Stimulated activated CD4-positive, alpha-beta T cell treated with anti-CD3 and anti-CD28 coated beads, Interleukin-12 subunit alpha, Interleukin-12 subunit beta, amount 100 ng/mL, for 4 hours (primary cell): Measurements from ENCODE around the gene PRMT2.
"Not testable (repeated sequence)": the region's sequence is repeated elsewhere in the genome, so short reads cannot be mapped to it uniquely, and the experiment has no call there.

Experiments
- DNase-seq: peaks from one replicate; pipeline ENCODE4 v3.0.0-alpha.2; 2020

PRMT2 gene

GRCh38 chr21:46645840-46646239 lies 10.4 kb downstream of the PRMT2 start:
- DNase-seq: no peak

DNA sequence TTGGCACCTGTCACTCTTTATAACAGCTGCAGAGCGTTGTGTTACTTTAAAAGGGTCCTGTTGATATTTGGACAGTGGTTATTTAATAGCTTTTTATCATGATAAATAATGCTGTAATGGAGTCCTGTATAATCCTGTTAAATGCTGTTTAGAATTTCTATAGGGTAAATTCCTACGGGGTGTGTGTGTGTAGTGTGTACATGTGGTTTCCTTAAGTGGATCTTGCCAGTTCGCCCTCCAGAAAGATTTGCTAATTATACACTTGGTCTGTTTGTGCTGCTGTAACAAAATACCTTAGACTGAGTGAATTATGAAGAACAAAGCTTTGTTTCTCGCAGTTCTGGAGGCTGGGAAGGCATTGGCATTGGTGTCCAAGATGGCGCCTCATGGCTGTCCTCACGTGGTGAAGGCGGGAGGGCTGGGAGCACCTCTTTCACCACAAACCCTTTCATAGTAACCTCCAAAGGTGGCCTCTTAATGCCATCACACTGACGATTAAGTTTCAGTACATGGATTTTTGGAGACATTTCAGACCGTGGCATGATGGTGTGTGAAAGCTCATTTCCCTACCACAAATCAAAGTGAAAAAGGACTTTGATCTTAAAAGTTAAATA lies 11.2 kb downstream of the PRMT2 start:
- DNase-seq: no peak

GRCh38 chr21:46648539-46648938 lies 13.1 kb downstream of the PRMT2 start:
- no peak for DNase-seq

GRCh38 chr21:46649356-46649755 lies 13.9 kb downstream of the PRMT2 start:
- no peak for DNase-seq

GRCh38 chr21:46650476-46651098 lies 15.1 kb downstream of the PRMT2 start:
- DNase-seq: no peak

DNA sequence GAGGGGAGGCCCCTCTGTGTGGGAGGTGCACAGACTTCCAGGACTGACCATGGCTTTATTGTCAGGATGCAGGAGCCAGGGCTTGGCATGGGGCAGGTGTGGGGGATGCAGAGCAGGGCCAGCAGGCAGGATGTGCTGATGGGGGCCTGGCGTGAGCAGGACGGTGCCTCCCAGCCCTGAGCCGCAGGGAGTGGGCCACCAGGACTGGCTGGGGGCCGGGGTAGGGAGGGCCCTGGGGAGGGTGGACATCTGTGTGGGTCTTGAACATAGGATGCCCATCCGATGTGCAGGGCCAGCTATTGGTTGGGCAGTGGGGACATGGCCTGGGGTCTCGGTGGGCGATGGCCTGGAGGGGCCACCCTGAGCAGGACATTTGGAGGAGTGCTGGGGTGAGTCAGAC lies 15.6 kb downstream of the PRMT2 start:
- DNase-seq: no peak

DNA sequence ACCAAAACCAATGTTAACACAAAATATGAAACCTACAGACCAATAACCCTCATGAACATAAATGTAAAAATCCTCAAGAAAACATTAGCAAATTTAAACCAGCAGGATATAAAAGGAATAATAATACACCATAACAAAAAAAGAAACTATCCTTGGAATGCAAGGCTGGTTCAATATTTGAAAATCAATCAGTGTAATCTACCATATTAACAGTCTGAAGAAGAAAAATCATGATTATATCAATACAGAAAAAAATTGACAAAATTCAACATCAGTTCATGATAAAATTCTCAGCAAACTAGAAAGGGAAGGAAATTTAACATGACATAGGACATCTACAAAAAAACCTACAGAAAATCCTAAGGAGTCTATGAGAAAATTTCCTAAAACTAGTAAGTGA lies 19.8 kb downstream of the PRMT2 start:
- DNase-seq: no peak

DNA sequence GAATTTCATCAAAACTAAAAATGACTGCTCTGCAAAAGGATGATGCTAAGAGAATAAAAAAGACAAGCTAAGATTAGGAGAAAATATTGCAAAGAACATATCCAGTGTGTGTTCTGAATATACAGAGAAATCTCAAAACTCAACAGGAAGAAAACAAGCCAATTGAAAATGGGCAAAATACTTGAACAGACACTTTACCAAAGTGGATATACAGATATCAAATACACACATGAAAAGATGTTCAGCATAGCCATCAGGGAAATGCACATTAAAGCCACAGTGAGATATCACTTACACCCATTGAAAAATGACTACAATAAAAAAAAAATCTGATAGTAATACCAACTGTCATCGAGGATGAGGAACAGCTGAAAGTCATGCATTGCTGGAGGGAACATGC lies 21.3 kb downstream of the PRMT2 start:
- DNase-seq: no peak

- DNase-seq: no peak
Measured at GRCh38 chr21:46660505-46660904, 25.0 kb downstream of the PRMT2 start.

GRCh38 chr21:46661211-46661625 lies 25.7 kb downstream of the PRMT2 start:
- DNase-seq: no peak

- DNase-seq: no peak
Measured at GRCh38 chr21:46661642-46662366, 26.3 kb downstream of the PRMT2 start.

DNA sequence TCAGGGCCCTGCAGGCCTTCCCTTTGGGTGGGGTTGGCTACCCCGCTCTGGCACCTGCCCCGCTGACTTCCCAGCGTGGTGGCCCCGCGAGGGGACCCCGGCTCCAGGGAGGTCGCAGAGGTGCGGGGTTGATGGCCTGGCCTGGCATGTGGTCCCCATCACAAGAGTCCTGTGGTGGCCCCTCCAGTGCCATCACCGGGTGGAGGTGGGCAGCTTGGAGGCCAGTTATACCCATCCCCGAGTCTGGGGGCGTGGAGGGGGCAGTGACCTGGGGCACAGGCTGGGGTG lies 26.8 kb downstream of the PRMT2 start:
- DNase-seq: no peak

DNA sequence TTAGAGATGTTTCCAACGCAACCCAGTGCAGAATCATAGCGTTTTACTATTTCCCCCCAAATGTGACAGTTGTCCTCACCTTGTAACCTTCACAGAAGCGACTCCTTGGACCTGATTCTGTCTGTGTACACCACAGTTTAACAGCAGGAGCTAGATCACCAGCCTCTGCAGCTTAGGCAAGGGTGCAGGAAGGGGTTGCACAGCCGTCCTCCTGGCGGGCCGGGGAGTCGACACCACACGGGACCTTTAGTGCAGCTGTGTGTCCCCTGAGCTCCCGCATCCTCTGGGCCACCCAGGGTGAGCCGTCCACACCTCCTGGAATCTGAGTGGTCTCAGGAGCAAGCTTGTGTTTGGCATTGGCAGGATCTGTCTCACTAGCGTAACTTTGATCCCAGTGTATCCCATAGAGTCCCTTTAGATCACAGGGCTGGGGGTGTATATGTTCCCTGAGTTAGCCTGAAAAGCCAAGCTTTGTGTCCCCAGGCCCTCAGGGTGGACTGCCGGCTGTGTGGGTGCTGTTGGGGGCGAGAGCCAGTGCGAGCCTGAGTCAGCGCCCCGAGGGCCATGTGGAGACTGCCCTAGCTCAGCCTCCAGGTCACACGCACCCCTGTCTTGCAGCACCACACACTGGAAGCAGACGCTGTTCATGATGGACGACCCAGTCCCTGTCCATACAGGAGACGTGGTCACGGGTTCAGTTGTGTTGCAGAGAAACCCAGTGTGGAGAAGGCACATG lies 27.5 kb downstream of the PRMT2 start:
- no peak for DNase-seq

- no peak for DNase-seq
Measured at GRCh38 chr21:46663754-46664153, 28.3 kb downstream of the PRMT2 start.

DNA sequence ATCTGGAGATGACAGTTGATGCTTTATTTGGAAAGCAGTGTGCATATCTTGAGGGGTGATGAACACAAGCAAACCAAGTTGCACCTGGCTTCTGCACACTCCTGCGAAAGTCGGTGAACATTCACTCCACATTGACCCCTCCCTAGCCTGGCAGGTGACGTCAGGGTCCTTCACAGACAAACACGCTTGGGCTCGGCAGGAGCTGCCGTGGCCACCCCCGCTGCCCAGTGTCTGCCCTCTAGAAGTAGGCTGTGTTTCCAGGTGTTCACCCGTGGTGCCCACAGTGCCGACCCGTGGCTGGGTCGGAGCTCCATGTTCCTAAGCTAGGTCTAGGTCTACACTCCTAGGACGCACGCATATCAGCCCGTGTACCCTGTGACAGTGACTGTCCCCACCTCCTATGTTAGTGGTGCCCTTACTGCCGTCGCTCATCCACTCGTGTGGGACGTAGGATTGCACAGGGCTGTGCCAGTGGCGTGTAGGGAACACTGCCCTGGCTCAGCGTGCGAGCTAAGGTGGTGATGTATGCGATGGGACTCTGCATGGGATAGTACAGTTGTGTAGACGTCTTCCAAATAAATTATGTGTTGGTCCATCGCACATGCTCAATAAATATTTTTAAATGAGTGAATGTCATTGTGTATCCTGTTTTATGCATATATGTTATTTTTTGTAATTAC lies 29.0 kb downstream of the PRMT2 start:
- DNase-seq: no peak

DNA sequence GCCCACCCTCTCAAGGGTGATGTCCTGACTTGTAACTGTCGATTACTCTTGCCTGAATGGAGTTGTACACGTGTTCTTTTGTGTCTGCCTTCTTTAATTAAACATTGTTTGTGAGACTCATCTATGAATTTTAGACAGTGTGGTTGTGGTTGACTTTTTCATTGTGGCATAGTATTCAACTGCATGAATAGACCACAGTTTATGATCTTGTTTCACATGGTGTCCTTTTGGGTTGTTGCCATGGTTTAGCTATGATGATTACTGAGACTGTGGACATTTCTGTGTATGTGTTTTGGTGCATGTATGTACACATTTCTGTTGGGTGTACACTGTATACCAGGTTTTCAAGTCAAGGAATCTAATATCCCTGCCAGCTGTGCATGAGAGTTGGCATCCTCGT lies 30.1 kb downstream of the PRMT2 start:
- DNase-seq: no peak

DNA sequence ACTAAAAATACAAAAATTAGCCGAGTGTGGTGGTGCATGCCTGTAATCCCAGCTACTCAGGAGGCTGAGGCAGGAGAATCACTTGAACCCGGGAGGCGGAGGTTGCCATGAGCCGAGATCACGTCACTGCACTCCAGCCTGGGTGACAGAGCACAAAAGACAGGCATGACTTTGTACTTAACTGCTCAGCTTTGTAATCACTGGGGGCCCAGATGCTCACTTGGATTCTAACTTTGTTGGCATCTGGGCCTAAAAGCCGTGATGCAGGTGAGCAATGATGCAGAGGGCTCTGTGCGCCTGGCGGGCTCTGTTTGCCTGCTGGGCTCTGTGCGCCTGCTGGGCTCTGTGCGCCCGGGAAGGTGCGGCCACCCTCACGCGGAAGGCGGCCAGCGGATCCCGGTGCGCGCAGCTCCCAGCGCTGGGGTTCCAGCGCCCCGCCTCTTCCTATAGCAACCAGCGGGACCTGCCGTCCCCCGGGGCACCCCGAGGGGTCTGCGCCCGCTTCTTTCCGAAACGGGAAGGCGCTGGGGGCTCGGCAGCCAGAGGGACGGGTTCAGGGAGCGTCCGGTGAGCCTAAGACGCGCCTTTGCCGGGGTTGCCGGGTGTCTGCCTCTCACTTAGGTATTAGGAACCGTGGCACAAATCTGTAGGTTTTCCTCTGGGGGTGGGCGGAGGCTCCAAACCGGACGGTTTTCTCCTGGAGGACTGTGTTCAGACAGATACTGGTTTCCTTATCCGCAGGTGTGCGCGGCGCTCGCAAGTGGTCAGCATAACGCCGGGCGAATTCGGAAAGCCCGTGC lies 31.7 kb downstream of the PRMT2 start:
- DNase-seq: peak; percentile 10

DNA sequence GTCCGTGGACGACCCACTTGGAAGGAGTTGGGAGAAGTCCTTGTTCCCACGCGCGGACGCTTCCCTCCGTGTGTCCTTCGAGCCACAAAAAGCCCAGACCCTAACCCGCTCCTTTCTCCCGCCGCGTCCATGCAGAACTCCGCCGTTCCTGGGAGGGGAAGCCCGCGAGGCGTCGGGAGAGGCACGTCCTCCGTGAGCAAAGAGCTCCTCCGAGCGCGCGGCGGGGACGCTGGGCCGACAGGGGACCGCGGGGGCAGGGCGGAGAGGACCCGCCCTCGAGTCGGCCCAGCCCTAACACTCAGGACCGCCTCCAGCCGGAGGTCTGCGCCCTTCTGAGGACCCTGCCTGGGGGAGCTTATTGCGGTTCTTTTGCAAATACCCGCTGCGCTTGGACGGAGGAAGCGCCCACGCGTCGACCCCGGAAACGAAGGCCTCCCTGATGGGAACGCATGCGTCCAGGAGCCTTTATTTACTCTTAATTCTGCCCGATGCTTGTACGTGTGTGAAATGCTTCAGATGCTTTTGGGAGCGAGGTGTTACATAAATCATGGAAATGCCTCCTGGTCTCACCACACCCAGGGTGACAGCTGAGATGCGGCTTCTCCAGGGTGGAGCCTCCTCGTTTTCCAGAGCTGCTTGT lies 32.4 kb downstream of the PRMT2 start:
- DNase-seq: no peak

GRCh38 chr21:46668381-46668780 lies 32.9 kb downstream of the PRMT2 start:
- no peak for DNase-seq

GRCh38 chr21:46668904-46669303 lies 33.4 kb downstream of the PRMT2 start:
- DNase-seq: not testable (repeated sequence)

DNA sequence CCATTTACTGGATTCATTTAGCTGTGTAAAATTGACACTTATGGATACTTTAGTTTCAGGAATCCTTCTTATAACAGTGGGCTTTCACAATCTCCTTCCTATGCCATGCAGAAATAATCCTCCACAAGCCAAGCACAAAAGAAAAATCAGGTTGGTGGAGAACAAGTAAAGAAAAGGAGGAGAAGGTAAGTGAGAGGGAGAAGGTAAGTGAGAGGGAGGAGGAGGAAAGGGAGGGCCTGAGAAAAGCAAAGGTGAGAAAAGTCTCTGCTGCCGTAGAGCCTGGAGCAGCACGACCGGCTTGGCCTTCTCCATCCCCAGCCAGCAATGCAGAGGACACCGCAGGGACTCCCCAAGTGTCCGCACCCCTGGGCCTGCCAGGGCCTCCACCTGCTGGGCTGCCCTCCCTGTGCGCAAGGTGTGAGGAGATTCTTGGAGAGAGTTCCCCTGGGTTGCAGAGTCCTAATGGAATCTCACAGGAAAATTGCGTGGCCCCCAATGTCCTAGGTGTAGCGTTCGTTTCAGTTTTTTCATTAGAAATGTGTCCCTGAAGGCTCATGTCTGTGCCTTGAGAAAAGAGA lies 39.0 kb downstream of the PRMT2 start:
- DNase-seq: no peak
